GM18951 (cell line): ENCODE results near the gene UBE2E2.

Experiments
- POLR2A ChIP-seq: IDR thresholded peaks from 4 replicates; pipeline ENCODE4 v1.6.1; 2011; ENCODE audit warnings: mild to moderate bottlenecking; ENCODE audit not compliant: insufficient read length, insufficient read depth; ENCODE audit errors: extremely low read depth
- in situ Hi-C: fragments of 300-500 bp; cut with MboI; formaldehyde crosslinking; loops from one replicate; pipeline ENCODE4 v1.12.0; 2022; ENCODE audit warnings: low sequenced_read_pairs, mixed read lengths, inconsistent platforms; ENCODE audit not compliant: unreplicated experiment

UBE2E2 gene

DNA sequence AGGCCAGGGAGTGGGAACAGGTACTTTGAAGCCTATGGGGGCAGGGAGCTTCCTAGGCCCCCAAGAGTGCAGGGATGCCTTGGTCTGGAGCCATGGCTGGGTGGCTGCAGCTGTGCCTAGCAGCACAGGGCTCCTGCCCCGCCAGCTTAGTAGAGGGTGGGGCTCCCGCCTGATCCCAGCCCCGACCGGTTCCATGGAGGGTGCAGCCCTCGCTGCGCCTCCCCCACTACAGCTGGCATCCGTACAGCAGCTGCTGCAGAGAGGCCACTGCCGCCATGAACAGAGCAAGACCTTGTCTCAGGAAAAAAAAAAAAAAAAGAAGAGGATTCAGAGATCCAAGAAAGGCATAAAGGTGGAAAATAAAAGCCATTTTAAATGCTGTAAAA lies 277.2 kb downstream of the UBE2E2 start:
- TF ChIP-seq POLR2A = no peak
- in situ Hi-C loops = no loop called here

DNA sequence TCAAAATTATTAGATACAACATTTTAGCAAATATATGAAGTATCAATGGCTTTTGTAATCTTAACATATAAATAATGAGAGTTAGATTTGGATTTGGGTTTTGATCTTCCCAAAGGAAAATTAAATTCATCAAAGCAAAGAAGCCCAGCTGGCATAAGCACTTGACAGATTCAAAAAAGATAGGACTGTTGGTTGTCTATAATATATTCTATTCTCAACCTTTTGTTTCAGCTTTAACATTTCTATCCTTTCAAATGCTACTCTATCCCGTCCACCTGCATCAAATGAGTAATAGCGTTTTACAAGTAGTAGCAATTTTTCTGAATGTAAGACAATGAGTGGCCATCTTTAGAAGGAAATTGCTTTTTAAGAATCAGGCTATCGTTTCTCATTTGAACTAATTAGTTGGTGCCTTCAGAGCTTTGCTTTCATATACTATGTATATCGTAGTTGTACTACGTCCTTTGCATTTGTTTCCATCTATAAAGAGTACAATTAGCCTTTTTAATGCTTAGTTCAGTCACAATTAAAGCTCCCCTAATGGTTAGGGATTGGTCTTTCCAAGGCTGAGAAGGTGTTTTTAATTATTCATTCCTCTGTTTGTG lies 278.0 kb downstream of the UBE2E2 start:
- in situ Hi-C loops = no loop called here

DNA sequence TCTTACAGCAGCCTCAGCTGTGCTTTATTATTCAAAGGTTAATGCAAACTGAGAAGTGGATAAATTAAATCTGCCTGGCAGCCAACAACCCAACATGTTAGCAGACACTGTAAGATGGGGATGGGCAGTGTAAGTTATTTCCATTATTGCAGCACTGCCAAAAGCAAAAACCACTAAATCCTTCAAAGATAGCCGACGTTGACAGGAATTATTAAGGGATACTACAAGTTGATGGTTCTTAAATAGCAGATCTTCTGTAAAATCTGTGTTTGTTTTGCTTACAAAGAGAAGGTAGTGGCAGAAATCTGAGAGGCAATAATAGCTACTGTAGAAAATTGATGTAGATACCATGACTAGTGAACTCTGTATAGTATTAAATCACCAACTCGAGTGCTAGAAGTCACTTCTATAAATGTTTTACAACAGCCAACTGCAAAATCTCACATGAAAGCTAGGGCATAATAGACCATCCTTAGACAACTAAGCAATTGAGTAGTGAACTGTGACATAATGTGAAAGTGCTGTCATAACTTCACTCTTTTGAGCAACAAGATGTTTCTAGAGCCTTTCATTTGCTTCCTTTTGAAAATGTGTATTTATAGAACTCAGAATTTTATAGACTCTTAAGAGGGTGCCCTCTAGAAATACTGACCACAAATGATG lies 278.6 kb downstream of the UBE2E2 start:
- no peak for TF ChIP-seq POLR2A
- in situ Hi-C loops = no loop called here

More for the DNA sequence above, 278.0 kb downstream of the UBE2E2 start:
- no peak for TF ChIP-seq POLR2A

DNA sequence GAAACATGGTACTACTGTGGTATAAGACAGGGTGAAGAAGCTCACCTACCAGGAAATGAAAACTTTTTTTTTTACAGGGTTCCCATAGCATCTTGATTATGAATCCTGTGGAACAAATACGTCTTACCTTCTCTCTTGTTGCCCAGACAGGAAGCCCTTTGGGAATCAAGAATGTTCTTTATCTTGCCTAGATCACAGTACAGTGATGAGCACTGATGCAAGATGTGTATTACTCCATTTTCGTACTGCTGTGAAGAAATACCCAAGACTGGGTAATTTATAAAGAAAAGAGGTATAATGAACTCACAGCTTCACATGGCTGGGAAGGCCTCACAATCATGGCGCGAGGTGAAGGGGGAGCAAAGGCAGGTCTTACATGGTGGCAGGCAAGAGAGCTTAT lies 281.3 kb downstream of the UBE2E2 start:
- in situ Hi-C loops = no loop called here
- no peak for TF ChIP-seq POLR2A

DNA sequence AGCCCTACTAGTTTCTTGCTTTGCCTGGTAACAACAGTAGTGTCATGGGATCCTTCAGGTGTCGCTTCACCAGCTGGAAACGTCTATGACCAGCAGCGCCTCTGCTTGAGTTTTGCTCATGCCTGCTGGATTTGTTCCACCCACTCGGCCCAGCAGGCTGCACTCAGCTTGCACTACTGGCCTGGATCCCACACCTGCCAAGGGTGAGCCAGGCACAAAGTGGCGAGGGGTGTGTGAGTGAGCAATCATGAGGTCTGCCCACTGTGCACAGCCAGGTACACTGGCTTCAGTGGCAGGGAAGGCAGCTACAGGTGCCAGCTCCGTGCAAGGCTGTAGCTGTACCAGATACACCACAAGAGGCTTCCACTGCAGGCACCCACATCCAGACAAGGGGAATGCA lies 282.8 kb downstream of the UBE2E2 start:
- TF ChIP-seq POLR2A = no peak
- in situ Hi-C loops = no loop called here

DNA sequence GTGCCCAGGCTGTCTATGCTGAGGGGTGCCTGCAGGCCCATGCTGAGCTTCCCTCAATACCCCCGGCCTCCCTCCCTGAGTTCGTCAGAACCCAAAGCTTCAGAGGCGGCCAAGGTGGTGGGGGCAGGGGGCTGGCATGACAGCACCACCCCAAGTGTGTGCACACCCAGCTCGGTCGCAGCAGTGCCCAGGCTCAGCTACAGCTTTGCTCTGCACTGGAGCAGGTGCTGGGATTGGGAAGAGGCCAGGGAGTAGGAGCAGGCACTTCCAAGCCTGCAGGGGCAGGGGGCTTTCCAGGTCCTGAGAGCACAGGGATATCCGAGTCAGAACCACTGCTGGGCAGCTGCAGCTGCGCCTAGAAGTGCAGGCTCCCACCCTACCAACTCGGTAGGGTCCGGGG lies 283.9 kb downstream of the UBE2E2 start:
- TF ChIP-seq POLR2A = no peak
- in situ Hi-C loops = no loop called here

DNA sequence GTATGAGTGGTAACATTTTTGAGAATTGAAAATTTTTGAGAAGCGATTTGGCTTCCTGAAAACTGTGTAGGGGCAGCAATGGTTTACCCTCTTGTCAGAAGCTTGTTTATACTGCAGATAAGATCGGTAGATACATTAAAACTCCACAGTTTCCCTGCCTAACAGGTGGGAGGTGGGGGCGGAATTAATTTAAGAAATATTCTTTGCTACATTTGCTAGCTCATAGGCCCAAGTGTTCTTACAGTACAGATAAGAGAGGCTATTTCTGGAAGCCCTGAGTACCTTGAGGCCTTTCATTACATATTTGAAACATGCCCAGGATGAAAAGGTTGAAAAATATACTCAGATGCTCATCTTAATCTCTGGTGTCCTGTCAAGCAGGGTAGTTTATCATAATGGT lies 285.5 kb downstream of the UBE2E2 start:
- in situ Hi-C loops = no loop called here
- TF ChIP-seq POLR2A = no peak

DNA sequence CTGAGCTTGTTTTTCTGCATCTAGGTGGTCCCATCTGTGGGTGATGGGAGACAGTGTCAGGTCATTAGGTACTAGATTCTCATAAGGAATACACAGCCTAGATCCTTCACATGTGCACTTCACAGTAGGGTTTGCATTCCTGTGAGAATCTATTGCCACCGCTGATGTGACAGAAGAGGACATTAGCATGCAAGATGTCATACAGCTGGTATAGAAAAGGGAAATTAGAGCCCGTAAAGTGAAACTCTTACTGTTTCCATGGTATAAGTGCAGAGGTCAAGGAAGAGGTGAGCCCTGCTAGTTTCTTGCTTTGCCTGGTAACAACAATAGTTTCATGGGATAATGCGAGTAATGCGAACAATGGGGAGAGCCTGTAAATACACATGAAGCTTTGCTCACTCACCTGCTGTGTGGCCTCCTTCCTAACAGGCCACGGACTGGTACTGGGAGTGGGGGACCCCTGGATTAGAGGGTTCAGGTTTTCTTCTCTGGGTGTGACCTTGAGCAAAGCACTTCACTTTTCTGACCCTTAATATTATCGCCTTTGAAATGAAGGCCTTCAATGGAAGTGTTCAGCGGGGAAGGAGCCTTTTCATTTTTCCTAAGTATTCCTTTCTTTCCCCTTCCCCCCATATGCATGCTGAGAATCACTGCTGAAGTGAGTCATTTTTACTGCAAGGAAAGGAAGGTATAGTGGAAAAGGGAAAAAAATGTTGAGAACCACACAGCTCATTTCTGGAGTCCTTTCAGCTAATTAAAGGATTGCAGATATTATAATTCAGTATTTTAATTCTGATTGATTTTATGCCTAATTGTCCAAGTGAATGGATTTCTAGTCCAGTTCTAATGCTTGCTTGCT lies 286.4 kb downstream of the UBE2E2 start:
- in situ Hi-C loops = no loop called here

DNA sequence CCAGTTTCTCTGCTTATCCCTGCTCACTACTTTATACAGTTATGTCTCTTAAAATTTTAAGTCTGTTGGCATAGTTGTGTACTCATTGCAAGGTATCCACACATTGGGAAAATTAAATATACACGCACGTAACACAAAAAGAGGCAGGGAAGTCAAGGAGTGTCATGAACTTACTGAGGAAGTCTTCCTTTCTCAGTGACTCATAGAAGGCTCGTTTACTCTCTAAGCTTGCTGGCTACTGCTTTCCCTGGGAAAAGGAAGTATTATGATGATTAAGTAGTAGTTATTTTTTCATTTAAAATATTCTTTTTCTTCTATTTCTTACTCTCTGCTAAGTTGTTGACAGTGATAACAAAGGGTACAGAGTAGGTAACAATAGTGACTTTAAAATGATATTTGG lies 287.3 kb downstream of the UBE2E2 start:
- TF ChIP-seq POLR2A = no peak
- in situ Hi-C loops = no loop called here

More for the DNA sequence above, 286.4 kb downstream of the UBE2E2 start:
- no peak for TF ChIP-seq POLR2A

DNA sequence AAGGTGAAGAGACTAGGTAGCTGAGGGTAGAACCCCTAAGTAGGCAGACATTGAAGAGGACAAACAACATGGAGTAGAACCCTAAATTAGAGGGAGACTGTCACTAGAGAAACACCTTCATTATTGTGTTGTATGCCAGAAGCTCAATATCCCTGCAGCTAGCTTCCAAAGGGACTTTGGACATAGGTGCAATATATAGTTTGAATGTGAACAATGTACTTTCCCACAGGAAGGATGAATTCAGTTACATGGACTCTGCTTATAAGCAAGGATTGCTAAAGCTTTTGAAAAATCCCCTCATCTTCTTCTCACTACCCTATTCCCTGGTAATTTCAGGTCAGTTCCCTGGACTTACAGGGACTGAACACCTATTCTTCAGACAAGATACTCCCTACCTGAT lies 288.9 kb downstream of the UBE2E2 start:
- in situ Hi-C loops = no loop called here
- TF ChIP-seq POLR2A = no peak

DNA sequence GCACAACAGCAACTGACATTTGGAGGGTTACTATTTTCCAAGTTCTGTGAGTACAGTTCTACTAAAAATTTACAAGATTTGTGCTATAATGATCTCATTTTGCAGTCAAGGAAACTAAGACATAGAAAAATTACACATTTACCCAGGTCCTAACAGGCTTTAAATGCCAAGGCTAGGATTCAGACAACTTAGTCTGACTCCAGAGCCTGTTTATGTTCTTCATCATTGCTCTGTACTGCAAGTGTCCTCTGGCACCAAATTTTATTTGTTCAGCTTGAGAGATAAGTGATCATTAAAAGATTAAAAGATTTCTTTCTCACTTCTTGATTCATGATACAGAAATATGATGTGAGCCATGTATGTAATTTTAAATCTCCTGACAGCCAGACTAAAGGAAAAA lies 290.8 kb downstream of the UBE2E2 start:
- in situ Hi-C loops = no loop called here
- no peak for TF ChIP-seq POLR2A

DNA sequence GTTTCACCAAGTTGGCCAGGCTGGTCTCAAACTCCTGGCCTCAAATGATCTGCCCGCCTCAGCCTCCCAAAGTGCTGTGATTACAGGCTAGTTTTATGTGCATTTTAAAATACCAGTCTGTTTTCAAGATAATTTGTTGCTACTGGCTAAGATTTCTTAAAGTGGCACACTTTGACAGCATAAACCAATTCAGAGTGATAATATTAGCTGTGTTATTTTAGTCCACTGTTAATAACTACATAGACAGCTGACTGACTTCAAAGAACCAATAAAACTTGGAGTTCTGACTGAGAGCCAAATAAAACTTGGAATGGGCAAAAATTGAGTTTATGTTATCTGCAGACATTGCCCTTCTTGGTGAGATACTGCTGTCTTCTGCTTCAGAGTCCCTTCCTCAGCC lies 291.8 kb downstream of the UBE2E2 start:
- in situ Hi-C loops = no loop called here
- TF ChIP-seq POLR2A = no peak

DNA sequence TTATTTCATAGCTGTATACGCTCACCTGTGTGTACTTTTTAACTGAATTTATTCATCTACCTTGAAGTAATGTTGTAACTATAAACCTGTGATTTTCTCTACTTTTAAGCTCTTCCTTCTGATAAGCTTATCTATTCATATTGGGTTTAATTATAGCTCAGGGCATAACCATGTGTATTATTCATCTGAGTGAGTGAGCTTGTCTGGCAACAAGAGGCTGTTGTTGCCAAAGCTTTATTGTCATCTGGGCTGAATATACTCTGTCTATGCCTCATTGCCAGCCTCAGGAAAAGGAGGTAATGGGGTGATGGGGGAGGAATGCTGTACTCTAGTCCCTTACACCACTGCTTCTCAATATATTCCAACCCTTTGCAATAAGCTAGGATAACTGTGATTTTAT lies 292.4 kb downstream of the UBE2E2 start:
- in situ Hi-C loops = no loop called here
- TF ChIP-seq POLR2A = no peak

DNA sequence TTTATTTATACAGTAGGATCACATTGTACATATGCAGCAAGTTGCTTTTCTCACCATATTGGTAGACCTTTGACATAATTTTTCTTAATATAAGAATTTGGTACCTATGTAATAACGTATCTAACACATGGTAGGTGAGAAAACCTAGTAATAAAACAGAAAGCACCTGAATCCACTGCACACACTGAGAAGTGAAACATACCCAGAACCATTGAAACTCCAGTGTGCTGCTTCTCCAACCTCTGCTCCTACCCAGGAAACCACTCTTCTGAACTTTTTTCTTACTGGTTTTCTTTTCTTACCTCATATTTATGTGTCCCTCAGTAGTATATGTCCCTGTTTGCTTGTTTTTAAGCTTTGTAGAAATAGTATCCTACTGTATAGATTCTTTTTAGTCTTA lies 293.0 kb downstream of the UBE2E2 start:
- no peak for TF ChIP-seq POLR2A
- in situ Hi-C loops = no loop called here
